GM13977 (cell line): ENCODE measurements around the gene PKP3.

Source experiments
- DNase-seq: peaks from one replicate; pipeline ENCODE4 v3.0.0; 2012; ENCODE audit warnings: low spot score
- in situ Hi-C: fragments of 300-500 bp; cut with MboI; formaldehyde crosslinking; loops from one replicate; pipeline ENCODE4 v1.12.0; 2022; ENCODE audit warnings: low sequenced_read_pairs, low pct_unique_long_range_greater_than_20kb, mixed read lengths, inconsistent platforms; ENCODE audit not compliant: unreplicated experiment
- TF ChIP-seq, protein P1 (sequence below): IDR thresholded peaks from 2 replicates; pipeline ENCODE4 v1.5.1; 2012; ENCODE audit warnings: mild to moderate bottlenecking, control low read depth; ENCODE audit not compliant: insufficient read depth; ENCODE audit errors: extremely low read depth, missing control alignments

PKP3 gene

DNA sequence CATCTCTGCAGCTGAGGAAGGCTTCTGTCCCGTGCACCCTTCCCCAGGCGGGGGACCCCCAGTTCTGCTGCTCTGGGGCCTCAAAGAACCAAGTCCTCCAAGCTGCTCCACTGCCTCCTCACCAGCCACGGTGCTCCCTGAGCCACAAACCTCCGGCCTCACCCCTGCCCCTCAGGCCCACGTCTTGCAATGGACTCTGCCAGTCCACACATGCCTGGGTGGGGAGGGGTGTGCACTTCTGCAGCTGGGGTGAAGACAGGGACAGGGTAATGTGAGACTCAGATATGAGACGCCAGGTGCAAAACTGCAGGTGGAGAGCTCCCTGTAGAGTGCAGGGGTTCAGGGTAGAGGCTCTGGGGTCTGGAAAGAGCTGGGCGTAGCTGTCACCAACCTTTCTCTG, 52.9 kb downstream of the PKP3 start:
- TF ChIP-seq, protein P1, sequence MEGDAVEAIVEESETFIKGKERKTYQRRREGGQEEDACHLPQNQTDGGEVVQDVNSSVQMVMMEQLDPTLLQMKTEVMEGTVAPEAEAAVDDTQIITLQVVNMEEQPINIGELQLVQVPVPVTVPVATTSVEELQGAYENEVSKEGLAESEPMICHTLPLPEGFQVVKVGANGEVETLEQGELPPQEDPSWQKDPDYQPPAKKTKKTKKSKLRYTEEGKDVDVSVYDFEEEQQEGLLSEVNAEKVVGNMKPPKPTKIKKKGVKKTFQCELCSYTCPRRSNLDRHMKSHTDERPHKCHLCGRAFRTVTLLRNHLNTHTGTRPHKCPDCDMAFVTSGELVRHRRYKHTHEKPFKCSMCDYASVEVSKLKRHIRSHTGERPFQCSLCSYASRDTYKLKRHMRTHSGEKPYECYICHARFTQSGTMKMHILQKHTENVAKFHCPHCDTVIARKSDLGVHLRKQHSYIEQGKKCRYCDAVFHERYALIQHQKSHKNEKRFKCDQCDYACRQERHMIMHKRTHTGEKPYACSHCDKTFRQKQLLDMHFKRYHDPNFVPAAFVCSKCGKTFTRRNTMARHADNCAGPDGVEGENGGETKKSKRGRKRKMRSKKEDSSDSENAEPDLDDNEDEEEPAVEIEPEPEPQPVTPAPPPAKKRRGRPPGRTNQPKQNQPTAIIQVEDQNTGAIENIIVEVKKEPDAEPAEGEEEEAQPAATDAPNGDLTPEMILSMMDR: no peak
- DNase-seq: no peak
- in situ Hi-C loops: no loop called here

DNA sequence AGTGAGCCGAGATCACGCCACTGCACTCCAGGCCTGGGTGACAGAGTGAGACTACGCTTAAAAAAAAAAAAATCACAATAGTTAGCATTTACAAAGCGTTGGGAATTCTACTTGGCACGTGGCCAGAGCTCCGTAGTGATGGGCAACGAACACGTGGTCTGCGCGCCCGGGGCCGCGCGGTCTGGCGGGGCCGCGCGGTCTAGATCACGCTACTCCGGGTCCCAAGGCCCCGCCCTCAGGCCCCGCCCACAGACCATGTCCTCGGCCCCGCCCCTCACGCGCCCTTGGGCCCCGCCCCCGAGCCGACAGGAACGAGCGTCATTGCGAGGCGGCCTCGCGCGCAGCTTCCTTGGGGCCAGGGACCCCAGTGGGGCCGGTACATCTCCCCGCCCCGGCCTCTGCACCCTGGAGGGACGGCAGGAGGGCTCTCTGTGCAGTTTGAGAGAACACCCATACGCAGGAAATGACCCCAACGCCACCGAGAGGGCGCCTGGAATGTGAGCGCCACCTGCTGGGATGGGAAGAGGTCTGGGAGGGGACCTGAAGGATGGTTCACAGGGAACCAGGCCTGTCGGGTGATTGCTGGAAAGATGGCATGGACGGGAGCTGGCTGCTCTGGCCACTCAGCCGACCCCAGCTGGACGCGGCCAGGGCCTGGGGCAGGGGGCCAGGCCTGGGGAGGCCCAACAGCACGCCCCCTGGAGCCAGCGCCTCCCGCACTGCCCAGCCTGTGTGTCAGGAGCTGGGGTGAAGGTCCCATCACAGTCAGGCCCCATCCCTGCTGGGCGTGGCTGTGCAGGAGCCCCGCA, 54.1 kb downstream of the PKP3 start:
- in situ Hi-C loops: no loop called here
- TF ChIP-seq, protein P1: peak; percentile 88
- DNase-seq: peak; percentile 97

DNA sequence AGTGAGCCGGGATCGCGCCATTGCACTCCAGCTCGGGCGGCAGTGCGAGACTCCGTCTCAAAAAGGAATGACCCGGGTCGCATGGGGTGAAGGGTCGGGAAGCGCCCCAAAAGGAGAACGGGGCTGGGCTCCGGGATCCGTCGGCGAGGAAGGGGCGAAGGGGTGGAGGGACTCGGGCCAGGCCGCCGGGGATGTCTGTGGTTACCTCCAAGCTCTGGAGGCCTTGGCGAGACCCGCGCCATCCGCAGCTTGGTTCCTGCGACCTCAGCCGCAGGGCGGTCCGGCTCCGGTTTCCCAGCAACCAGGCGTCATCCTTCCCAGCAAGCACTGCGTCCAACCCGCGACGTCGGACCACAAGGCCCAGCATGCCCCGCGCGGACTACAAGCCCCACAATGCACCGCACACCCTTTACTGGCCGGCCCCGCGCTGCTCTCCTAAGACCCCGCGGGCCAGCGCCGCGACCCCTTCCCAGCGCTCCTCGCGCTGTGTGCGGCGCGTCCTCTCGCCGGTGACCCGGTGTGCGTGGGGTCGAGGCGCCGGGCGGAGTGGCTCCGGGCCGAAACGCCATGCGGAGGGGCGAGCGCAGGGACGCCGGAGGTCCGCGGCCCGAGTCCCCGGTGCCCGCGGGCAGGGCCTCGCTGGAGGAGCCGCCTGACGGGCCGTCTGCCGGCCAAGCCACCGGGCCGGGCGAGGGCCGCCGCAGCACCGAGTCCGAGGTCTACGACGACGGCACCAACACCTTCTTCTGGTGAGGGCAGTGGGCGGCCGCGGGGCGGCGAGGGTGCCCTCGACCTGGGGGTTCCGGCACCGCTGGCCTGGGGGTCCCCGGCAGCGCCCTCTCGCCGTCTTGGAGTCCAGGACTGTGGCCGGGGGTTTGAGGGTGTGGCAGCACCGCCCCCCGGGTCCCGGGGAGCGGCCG, 56.1 kb downstream of the PKP3 start, which contains the start of gene PTDSS2:
TSS of gene PTDSS2 (plus strand) at position 391 of the 920 bp plus-strand sequence. CDS start at position 568, 177 bp downstream.
- in situ Hi-C loops: no loop called here
- DNase-seq: peak; percentile 98
- TF ChIP-seq, protein P1: no peak

DNA sequence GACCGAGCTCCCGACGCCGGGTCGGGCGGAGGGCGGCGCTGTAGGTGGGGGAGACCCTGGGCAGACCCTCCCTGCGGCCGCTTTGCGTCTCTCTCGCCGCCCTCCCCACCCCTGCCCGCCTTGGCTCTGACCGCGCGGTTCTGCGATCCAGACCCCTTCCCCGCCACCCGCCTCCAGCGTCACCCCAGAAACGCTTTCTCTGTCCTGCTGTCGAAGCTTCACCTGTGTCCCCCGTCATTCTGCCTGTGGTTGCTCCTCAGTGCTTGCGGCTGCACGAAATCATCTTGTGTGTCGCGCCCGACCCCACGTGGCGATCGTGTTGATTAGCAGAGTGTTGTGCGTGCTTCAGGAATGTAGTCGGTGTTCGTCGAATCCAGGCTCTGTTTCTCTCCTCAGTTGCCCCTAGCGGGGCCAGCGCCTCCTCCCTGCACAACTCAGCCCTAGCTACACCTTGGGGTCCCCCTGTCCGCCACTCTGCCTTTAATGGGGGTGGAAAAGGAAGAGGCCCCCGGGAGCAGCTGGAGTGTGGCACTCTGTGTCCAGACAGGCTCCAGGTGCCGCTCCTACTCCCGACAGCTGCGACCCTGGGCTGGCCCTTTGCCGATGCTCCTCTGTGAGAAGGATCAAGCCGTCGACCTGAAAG, 56.9 kb downstream of the PKP3 start:
- DNase-seq: peak; percentile 77
- TF ChIP-seq, protein P1: peak; percentile 45
- in situ Hi-C loops: no loop called here

DNA sequence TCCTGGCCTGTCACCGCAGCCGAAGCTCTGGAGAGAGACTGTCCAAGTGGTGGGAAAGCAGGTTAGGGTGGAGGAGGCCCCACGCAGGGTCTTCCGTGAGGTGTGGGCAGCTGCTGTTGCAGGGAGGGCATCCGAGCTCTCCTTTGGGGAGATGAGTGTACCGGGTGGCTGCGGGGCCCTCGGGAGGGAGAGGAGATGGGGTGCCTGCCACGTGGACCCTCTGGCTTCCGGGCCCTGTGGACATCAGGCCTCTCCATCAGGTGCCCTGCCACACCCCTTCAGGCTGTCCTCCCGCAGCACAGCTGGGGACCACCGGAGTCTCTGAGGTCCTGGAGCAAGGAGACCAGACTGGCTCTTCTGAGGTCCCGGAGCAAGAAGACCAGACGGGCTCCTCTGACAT, 57.7 kb downstream of the PKP3 start:
- no peak for DNase-seq
- in situ Hi-C loops: no loop called here
- TF ChIP-seq, protein P1: no peak

DNA sequence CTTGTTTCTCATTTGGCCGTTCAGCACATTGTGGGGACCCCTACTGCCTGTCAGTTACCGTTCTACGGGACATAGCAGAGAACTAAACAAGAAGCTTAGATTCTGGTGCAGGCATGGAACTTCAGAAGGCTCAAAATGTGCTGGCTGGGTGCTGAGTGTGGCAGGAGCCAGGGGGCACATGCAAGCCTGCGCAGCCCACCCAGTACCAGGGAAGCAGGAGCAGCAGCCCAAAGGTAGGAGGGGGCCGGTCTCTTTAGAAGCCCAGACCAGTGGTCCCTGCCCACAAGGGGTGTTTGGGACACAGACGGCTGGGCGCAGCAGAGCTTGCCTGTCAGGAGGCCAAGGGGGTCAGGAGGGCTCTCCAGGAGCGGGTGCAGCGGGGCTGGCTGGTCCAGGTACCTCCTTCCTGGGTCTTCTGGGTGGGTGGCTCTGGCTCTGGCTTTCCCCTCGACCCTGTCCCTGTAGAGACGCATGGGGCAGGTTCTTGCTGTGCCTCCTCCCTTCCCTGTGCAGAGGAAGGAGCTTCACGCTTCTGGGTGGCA, 58.3 kb downstream of the PKP3 start:
- no peak for DNase-seq
- TF ChIP-seq, protein P1: no peak
- in situ Hi-C loops: no loop called here
